Measurements from ENCODE around the gene KRT12. TPM values are rescaled to one million over a fixed set of nuclear protein-coding genes. Genes with fewer than 3 reads are reported as not detected.

KRT12 gene
- not detected in 2 replicates for total RNA-seq

GRCh38 chr17:40866838-40867237, at the start of gene KRT12:
Gene KRT12, minus strand, starts transcription at chr17:40867223. Its CDS starts 37 bp downstream, at chr17:40867186.

GRCh38 chr17:40884708-40885512, 17.9 kb upstream of the KRT12 start, which contains the start of gene KRT20:
Gene KRT20, minus strand, starts transcription at chr17:40885242. Its CDS starts 57 bp downstream, at chr17:40885185.

GRCh38 chr17:40822132-40822812, 44.8 kb downstream of the KRT12 start, which contains the start of gene KRT10:
Gene KRT10, minus strand, starts transcription at chr17:40822614. Its CDS starts 29 bp downstream, at chr17:40822585.

Other genes with a start within 250 kb of the KRT12 start
- 135 and 139 TPM in 2 replicates for gene SMARCE1, start 219.4 kb downstream of the KRT12 start, total RNA-seq
- gene KRT222, start 202.0 kb downstream of the KRT12 start, total RNA-seq: not detected in 2 replicates
- gene KRT24, start 163.5 kb downstream of the KRT12 start, total RNA-seq: not detected in 2 replicates
- not detected in 2 replicates for gene KRT25, start 111.9 kb downstream of the KRT12 start, total RNA-seq
- gene KRT26, start 95.0 kb downstream of the KRT12 start, total RNA-seq: not detected in 2 replicates
- gene KRT27, start 84.7 kb downstream of the KRT12 start, total RNA-seq: not detected in 2 replicates
- not detected in 2 replicates for gene KRT28, start 67.3 kb downstream of the KRT12 start, total RNA-seq
- 7.1 and 7.6 TPM in 2 replicates for gene KRT10, start 44.6 kb downstream of the KRT12 start, total RNA-seq
- not detected in 2 replicates for gene KRT20, start 18.0 kb upstream of the KRT12 start, total RNA-seq
- gene KRT23, start 70.4 kb upstream of the KRT12 start, total RNA-seq: 0.39 and 0.43 TPM in 2 replicates
- gene KRT39, start 99.7 kb upstream of the KRT12 start, total RNA-seq: not detected in 2 replicates
- gene KRT40, start 117.1 kb upstream of the KRT12 start, total RNA-seq: not detected in 2 replicates
- not detected in 2 replicates for gene KRTAP3-3, start 126.9 kb upstream of the KRT12 start, total RNA-seq
- gene KRTAP3-2, start 132.7 kb upstream of the KRT12 start, total RNA-seq: not detected in 2 replicates
- not detected in 2 replicates for gene KRTAP3-1, start 141.9 kb upstream of the KRT12 start, total RNA-seq
- gene KRTAP1-5, start 160.0 kb upstream of the KRT12 start, total RNA-seq: 1.3 and 11.6 TPM in 2 replicates
- not detected in 2 replicates for gene KRTAP1-4, start 163.0 kb upstream of the KRT12 start, total RNA-seq
- gene KRTAP1-3, start 167.7 kb upstream of the KRT12 start, total RNA-seq: not detected in 2 replicates
- not detected in 2 replicates for gene KRTAP1-1, start 174.2 kb upstream of the KRT12 start, total RNA-seq
- gene KRTAP2-1, start 180.1 kb upstream of the KRT12 start, total RNA-seq: not detected in 2 replicates
- gene KRTAP2-2, start 188.0 kb upstream of the KRT12 start, total RNA-seq: not detected in 2 replicates
- gene KRTAP2-3, start 192.9 kb upstream of the KRT12 start, total RNA-seq: 0.26 and 1.1 TPM in 2 replicates
- gene KRTAP2-4, start 198.7 kb upstream of the KRT12 start, total RNA-seq: not detected in 2 replicates
- gene KRTAP4-7, start 216.9 kb upstream of the KRT12 start, total RNA-seq: not detected in 2 replicates
- not detected in 2 replicates for gene KRTAP4-8, start 230.9 kb upstream of the KRT12 start, total RNA-seq
- gene KRTAP4-16, start 235.0 kb upstream of the KRT12 start, total RNA-seq: not detected in 2 replicates
- gene KRTAP4-9, start 238.2 kb upstream of the KRT12 start, total RNA-seq: not detected in 2 replicates

Data from articular chondrocyte of knee joint (primary cell).